ENCODE data around the gene NDUFB11.

Gene NDUFB11

GRCh38 chrX:47169726-47170515 is 25.4 kb upstream of the NDUFB11 start:
- Histone ChIP-seq H3K9me3 (ENCODE audit: control insufficient read depth, insufficient read depth, low read length) (no peaks in the 10 kb centered on the region), H3K4me1 (ENCODE audit: insufficient read depth, low read length) (no peaks in the 10 kb centered on the region), H3K9ac (ENCODE audit: low read depth, low read length) (no peak overlapping the region), H3K36me3 (ENCODE audit: insufficient read depth, low read length) (peaks cover 4% of the 10 kb centered on the region; the same call in 1 of the 2 replicates)

- Histone ChIP-seq H3K4me1 (ENCODE audit: insufficient read depth, low read length) (no peaks in the 10 kb centered on the region), H3K36me3 (ENCODE audit: insufficient read depth, low read length) (peaks cover 4% of the 10 kb centered on the region; the same call in 1 of the 2 replicates), H3K9me3 (ENCODE audit: control insufficient read depth, insufficient read depth, low read length) (no peaks in the 10 kb centered on the region), H3K9ac (ENCODE audit: low read depth, low read length) (no peak overlapping the region)
Observed at GRCh38 chrX:47169273-47169672, 24.8 kb upstream of the NDUFB11 start.

GRCh38 chrX:47168495-47169073 is 24.1 kb upstream of the NDUFB11 start:
- Histone ChIP-seq H3K9me3 (ENCODE audit: control insufficient read depth, insufficient read depth, low read length) (no peaks in the 10 kb centered on the region), H3K36me3 (ENCODE audit: insufficient read depth, low read length) (peaks cover 4% of the 10 kb centered on the region; the same call in 1 of the 2 replicates), H3K4me1 (ENCODE audit: insufficient read depth, low read length) (no peaks in the 10 kb centered on the region), H3K9ac (ENCODE audit: low read depth, low read length) (no peak overlapping the region)

GRCh38 chrX:47166126-47166525 is 21.6 kb upstream of the NDUFB11 start:
- H3K4me1 ChIP-seq (ENCODE audit: insufficient read depth, low read length): no peaks in the 10 kb centered on the region
- H3K9me3 ChIP-seq (ENCODE audit: control insufficient read depth, insufficient read depth, low read length): no peaks in the 10 kb centered on the region
- H3K9ac ChIP-seq (ENCODE audit: low read depth, low read length): no peak overlapping the region
- H3K36me3 ChIP-seq (ENCODE audit: insufficient read depth, low read length): no peaks in the 10 kb centered on the region

GRCh38 chrX:47164420-47164819 is 19.9 kb upstream of the NDUFB11 start:
- no peaks in the 10 kb centered on the region for H3K4me1 ChIP-seq (ENCODE audit: insufficient read depth, low read length)
- H3K36me3 ChIP-seq (ENCODE audit: insufficient read depth, low read length): no peaks in the 10 kb centered on the region
- no peak overlapping the region for H3K9ac ChIP-seq (ENCODE audit: low read depth, low read length)
- H3K9me3 ChIP-seq (ENCODE audit: control insufficient read depth, insufficient read depth, low read length): no peaks in the 10 kb centered on the region

- H3K9ac ChIP-seq (ENCODE audit: low read depth, low read length): no peak overlapping the region
- no peaks in the 10 kb centered on the region for H3K9me3 ChIP-seq (ENCODE audit: control insufficient read depth, insufficient read depth, low read length)
- peaks cover 5% of the 10 kb centered on the region; the same call in 1 of the 2 replicates for H3K36me3 ChIP-seq (ENCODE audit: insufficient read depth, low read length)
- no peaks in the 10 kb centered on the region for H3K4me1 ChIP-seq (ENCODE audit: insufficient read depth, low read length)
Observed at GRCh38 chrX:47162927-47163583, 18.6 kb upstream of the NDUFB11 start.

GRCh38 chrX:47160781-47161180 is 16.3 kb upstream of the NDUFB11 start:
- no peaks in the 10 kb centered on the region for H3K9me3 ChIP-seq (ENCODE audit: control insufficient read depth, insufficient read depth, low read length)
- no peak overlapping the region for H3K9ac ChIP-seq (ENCODE audit: low read depth, low read length)
- peaks cover 5% of the 10 kb centered on the region; the same call in 1 of the 2 replicates for H3K36me3 ChIP-seq (ENCODE audit: insufficient read depth, low read length)
- H3K4me1 ChIP-seq (ENCODE audit: insufficient read depth, low read length): no peaks in the 10 kb centered on the region

GRCh38 chrX:47158781-47159180 is 14.3 kb upstream of the NDUFB11 start:
- no peaks in the 10 kb centered on the region for H3K4me1 ChIP-seq (ENCODE audit: insufficient read depth, low read length)
- H3K9ac ChIP-seq (ENCODE audit: low read depth, low read length): no peak overlapping the region
- no peaks in the 10 kb centered on the region for H3K9me3 ChIP-seq (ENCODE audit: control insufficient read depth, insufficient read depth, low read length)
- peaks cover 5% of the 10 kb centered on the region for H3K36me3 ChIP-seq (ENCODE audit: insufficient read depth, low read length)

- Histone ChIP-seq H3K9ac (ENCODE audit: low read depth, low read length) (no peak overlapping the region), H3K9me3 (ENCODE audit: control insufficient read depth, insufficient read depth, low read length) (no peaks in the 10 kb centered on the region), H3K36me3 (ENCODE audit: insufficient read depth, low read length) (peaks cover 5% of the 10 kb centered on the region), H3K4me1 (ENCODE audit: insufficient read depth, low read length) (no peaks in the 10 kb centered on the region)
Observed at GRCh38 chrX:47158131-47158530, 13.6 kb upstream of the NDUFB11 start.

GRCh38 chrX:47156611-47157520 is 12.4 kb upstream of the NDUFB11 start:
- Histone ChIP-seq H3K9me3 (ENCODE audit: control insufficient read depth, insufficient read depth, low read length) (no peaks in the 10 kb centered on the region), H3K36me3 (ENCODE audit: insufficient read depth, low read length) (peaks cover 5% of the 10 kb centered on the region), H3K9ac (ENCODE audit: low read depth, low read length) (no peak overlapping the region), H3K4me1 (ENCODE audit: insufficient read depth, low read length) (no peaks in the 10 kb centered on the region)

GRCh38 chrX:47151435-47151834 is 6.9 kb upstream of the NDUFB11 start:
- Histone ChIP-seq H3K9ac (ENCODE audit: low read depth, low read length) (no peak overlapping the region), H3K36me3 (ENCODE audit: insufficient read depth, low read length) (no peaks in the 10 kb centered on the region; the same call in 1 of the 2 replicates), H3K4me1 (ENCODE audit: insufficient read depth, low read length) (no peaks in the 10 kb centered on the region), H3K9me3 (ENCODE audit: control insufficient read depth, insufficient read depth, low read length) (no peaks in the 10 kb centered on the region)

GRCh38 chrX:47148946-47149345 is 4.4 kb upstream of the NDUFB11 start:
- Histone ChIP-seq H3K9ac (ENCODE audit: low read depth, low read length) (no peak overlapping the region), H3K36me3 (ENCODE audit: insufficient read depth, low read length) (no peaks in the 10 kb centered on the region), H3K4me1 (ENCODE audit: insufficient read depth, low read length) (no peaks in the 10 kb centered on the region), H3K9me3 (ENCODE audit: control insufficient read depth, insufficient read depth, low read length) (no peaks in the 10 kb centered on the region)

GRCh38 chrX:47146936-47147859 is 2.7 kb upstream of the NDUFB11 start:
- Histone ChIP-seq H3K36me3 (ENCODE audit: insufficient read depth, low read length) (peaks cover 1% of the 10 kb centered on the region; the same call in 1 of the 2 replicates), H3K4me1 (ENCODE audit: insufficient read depth, low read length) (no peaks in the 10 kb centered on the region; the same call in 1 of the 2 replicates), H3K9ac (ENCODE audit: low read depth, low read length) (no peak overlapping the region), H3K9me3 (ENCODE audit: control insufficient read depth, insufficient read depth, low read length) (no peaks in the 10 kb centered on the region)

Measured in ES-I3 (cell line).